Measurements from ENCODE around the gene CHCHD2. TPM values are rescaled to one million over a fixed set of nuclear protein-coding genes. Genes with fewer than 3 reads are reported as not detected.

Gene CHCHD2
- total RNA-seq, 1 experiment from 2014 or later = 218 TPM

DNA sequence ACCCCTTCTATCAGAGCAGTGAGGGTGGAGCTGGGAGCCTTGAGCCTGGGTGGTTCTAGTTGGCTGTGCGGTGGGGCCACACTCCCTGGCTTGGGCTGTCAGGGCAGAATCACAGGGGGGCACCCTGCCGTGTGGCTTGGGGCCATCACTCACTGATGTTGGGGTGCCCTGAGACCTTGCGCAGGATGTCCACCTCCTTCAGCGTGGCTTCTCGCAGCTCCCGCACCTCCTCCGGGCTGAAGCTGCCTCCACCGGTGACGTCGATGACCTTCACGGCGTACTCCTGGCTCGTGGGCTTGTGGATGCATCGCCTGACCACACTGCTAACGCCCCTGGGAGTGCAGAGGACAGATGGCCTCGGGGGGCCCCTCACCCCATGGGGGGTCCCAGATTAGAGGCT, 18.8 kb downstream of the CHCHD2 start:
- no peak overlapping the region for H2BK12ac ChIP-seq (ENCODE audit: insufficient read length, low read depth, low read length)
- no peak overlapping the region for H2BK20ac ChIP-seq (ENCODE audit: low read depth, low read length, poor library complexity, severe bottlenecking)
- no peaks in the 10 kb centered on the region for H3K79me1 ChIP-seq (ENCODE audit: insufficient read depth, low read depth, low read length, poor library complexity, severe bottlenecking)
- H3K79me2 ChIP-seq (ENCODE audit: insufficient read depth, low read length) = no peaks in the 10 kb centered on the region
- H4K8ac ChIP-seq (replicated peaks; ENCODE audit: insufficient read length, low read depth, low read length) = no peak overlapping the region
- H3T11ph ChIP-seq (ENCODE audit: low read length) = no peak overlapping the region
- no peak overlapping the region for H3K27ac ChIP-seq (ENCODE audit: insufficient read length, low read depth, low read length)
- H3K9me3 Mint-ChIP-seq = peaks cover 0 to 4% of the 10 kb centered on the region in 2 experiments; a peak in 1 of 5 replicates
- no peak overlapping the region for H2AFZ ChIP-seq (ENCODE audit: low read length)
- H3K27ac Mint-ChIP-seq = no peak overlapping the region
- no peak overlapping the region for H2BK120ac ChIP-seq (ENCODE audit: low read depth, low read length, poor library complexity, severe bottlenecking)
- DNase-seq = no peak
- no peak overlapping the region for H3K4me3 Mint-ChIP-seq
- H2BK5ac ChIP-seq (ENCODE audit: insufficient read length, low read length) = no peak overlapping the region
- no peak overlapping the region for H4K5ac ChIP-seq (ENCODE audit: insufficient read length, low read depth, low read length)
- H3K14ac ChIP-seq (ENCODE audit: insufficient read depth, low read length) = no peak overlapping the region
- no peaks in the 10 kb centered on the region for H3K27me3 Mint-ChIP-seq (ENCODE audit: low read depth)
- H2BK15ac ChIP-seq (ENCODE audit: low read depth, low read length) = no peak overlapping the region
- TF ChIP-seq CTCF (conservative IDR thresholded peaks at IDR 0.05) = no peak
- H3K4ac ChIP-seq (ENCODE audit: low read depth, low read length) = no peak overlapping the region
- H3K36me3 Mint-ChIP-seq (ENCODE audit: insufficient read depth in 1 of 3, low read depth in 3 of 3) = peaks cover 0 to 4% (median 0%) of the 10 kb centered on the region in 3 experiments; a peak in 3 of 7 replicates
- H3K9me3 ChIP-seq (ENCODE audit: control insufficient read depth, low read depth, low read length) = no peaks in the 10 kb centered on the region
- WGBS (ENCODE audit: extremely low coverage, insufficient read length, low lambda C conversion rate) = no CpG with 5 or more reads among the region's 16 CpGs
- H2AK5ac ChIP-seq (ENCODE audit: insufficient read length, low read length) = no peak overlapping the region
- H3K56ac ChIP-seq (ENCODE audit: insufficient read length, low read depth, low read length) = no peak overlapping the region
- H3K23ac ChIP-seq (ENCODE audit: insufficient read length, low read depth, low read length) = no peak overlapping the region
- no peaks in the 10 kb centered on the region for H3K27me3 ChIP-seq (ENCODE audit: insufficient read depth, low read length)
- no peak overlapping the region for H4K91ac ChIP-seq (ENCODE audit: insufficient read length, low read depth, low read length)
- H3K4me1 ChIP-seq (ENCODE audit: insufficient read depth, low read length) = no peaks in the 10 kb centered on the region
- no peaks in the 10 kb centered on the region for H4K20me1 ChIP-seq (ENCODE audit: control insufficient read depth, insufficient read depth, insufficient read length)
- H3K4me1 Mint-ChIP-seq = no peaks in the 10 kb centered on the region
- H3K9ac ChIP-seq (ENCODE audit: extremely low read depth, insufficient read length, low read length) = no peak overlapping the region
- no peak overlapping the region for H3K18ac ChIP-seq (ENCODE audit: insufficient read length, low read depth, low read length)
- no peak overlapping the region for H3K4me2 ChIP-seq (ENCODE audit: insufficient read depth, insufficient read length, low read length)
- no peaks in the 10 kb centered on the region for H3K23me2 ChIP-seq (ENCODE audit: insufficient read length, low read depth, low read length, poor library complexity, severe bottlenecking)

Data from H9 (cell line).